ENCODE results near the gene SLC25A15. TPM values are rescaled to one million over a fixed set of nuclear protein-coding genes. Genes with fewer than 3 reads are reported as not detected.
A peak's percentile ranks its signal among the peaks of the same experiment; 100 is the strongest.

SLC25A15 gene
- 3.2 TPM for total RNA-seq

GRCh38 chr13:40789275-40790153, at the start of gene SLC25A15:
SLC25A15 (plus strand) TSS chr13:40789611; CDS start chr13:40793227, 3,616 bp downstream.
- DNase-seq (ENCODE audit: low spot score) (peak; percentile 81), ATAC-seq (peak; percentile 87)
- intact Hi-C loops (cut with DNase I), result no loop called here

DNA sequence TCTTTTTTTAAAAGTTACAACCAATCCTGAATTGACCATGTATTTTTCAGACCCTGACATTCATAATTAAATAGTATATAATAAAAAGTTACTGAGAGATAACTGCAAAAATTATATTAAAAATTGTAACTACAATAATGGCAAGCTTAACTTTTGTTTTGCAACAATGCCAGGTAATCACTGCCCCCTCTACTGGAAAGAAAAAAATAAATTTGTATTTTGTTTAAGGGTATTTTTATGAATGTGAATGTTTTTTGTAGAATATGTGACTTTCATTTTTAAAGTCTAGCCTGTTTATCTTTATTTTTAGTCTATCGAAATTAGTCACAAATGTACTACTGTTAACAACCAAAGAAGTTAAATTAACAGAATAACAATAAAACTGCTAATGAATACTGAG, 40.1 kb upstream of the SLC25A15 start:
- intact Hi-C loops (cut with DNase I), result no loop called here
- DNase-seq (ENCODE audit: low spot score) (no peak), ATAC-seq (no peak)

DNA sequence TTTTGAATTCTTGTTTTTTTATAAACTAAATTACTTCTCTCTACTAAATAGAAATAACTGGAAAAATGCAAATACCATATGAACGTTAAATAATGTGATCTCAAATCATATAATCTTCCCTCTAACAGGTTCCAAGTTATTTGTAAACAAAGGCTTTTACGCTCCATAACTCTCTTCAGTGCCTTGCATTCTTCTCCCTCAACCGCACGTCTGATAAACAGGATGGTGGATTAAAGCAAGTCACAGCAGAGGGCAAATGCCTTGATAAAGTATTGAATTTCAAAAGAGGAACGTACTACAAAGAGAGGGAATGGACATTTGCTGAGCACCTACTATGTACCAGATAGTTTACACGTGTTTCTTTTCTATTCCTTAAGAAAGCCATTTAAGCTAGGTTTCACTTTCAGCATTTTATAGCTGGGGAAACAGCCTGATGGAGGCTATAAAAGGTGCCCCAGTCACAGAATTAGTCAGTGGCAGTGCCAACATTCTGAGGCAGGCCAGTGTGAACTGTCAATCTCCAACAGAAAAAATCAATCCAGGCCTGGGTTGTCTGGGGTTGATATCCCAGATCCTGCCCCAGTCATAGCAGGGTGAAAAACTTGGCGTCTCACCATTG, 34.2 kb upstream of the SLC25A15 start:
- ATAC-seq, result no peak
- intact Hi-C loops (cut with DNase I), result no loop called here
- DNase-seq (ENCODE audit: low spot score), result no peak

GRCh38 chr13:40756042-40756441, 33.4 kb upstream of the SLC25A15 start:
- DNase-seq (ENCODE audit: low spot score), result no peak
- intact Hi-C loops (cut with DNase I), result no loop called here
- ATAC-seq, result no peak

DNA sequence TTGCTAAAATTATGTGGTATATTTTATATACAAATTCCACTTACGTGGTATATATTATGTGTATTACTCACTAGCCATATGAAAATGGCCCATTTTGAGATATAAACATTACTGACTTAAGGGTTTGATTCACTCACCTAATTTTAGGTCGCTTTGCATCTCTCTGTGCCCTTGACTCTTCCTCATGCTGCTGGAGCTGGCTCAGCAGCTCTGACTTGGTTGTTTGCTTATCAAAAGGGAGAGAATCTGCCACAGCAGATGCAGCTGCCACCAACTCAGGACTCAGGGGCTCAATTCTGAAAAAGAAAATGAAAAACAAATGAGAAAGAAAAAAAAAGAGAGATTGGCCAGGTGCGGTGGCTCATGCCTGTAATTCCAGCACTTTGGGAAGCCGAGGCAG, 30.6 kb upstream of the SLC25A15 start:
- ATAC-seq, result no peak
- intact Hi-C loops (cut with DNase I), result no loop called here
- DNase-seq (ENCODE audit: low spot score), result no peak

- no peak for ATAC-seq
- DNase-seq (ENCODE audit: low spot score), result no peak
- intact Hi-C loops (cut with DNase I), result no loop called here
Observed at GRCh38 chr13:40762849-40763248, 26.6 kb upstream of the SLC25A15 start.

- DNase-seq (ENCODE audit: low spot score), result no peak
- no peak for ATAC-seq
- intact Hi-C loops (cut with DNase I), result no loop called here
Observed at GRCh38 chr13:40764587-40765403, 24.6 kb upstream of the SLC25A15 start.

DNA sequence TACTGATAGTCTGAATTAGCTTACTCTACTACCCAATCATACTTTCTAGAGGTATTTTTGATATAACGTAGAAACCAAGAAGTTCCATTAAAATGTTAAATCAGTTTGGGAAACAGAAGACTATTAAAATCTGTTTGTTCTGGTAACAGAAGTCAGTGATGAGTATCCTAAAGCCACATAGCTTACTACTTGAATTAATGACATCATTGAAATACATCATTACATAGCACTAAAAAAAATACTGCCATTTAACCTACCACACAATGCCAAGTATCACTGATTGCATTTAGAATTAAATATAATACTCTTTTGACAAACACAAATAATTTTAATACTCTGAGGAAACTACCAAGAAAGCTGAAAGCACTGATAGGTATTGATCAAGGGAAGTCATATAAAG, 23.8 kb upstream of the SLC25A15 start:
- intact Hi-C loops (cut with DNase I), result no loop called here
- DNase-seq (ENCODE audit: low spot score) (no peak), ATAC-seq (no peak)

DNA sequence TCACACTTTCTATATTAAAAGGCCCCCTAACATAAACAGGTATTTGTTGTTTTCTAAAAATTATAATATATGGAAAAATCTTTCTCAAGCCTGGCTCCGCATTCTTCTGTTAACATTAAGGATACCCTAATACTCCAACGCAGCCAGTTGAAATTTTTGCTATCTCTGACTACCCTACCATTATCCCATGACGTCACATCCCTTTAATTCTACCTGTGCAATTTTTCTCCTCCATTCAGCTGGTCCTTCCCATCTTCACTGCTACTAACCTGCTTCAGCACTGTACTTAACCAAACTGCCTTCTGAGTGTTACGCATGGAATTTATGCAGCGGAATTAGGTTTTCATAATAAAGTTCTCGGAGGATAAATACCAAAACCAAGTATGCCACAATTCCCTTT, 19.4 kb upstream of the SLC25A15 start:
- DNase-seq (ENCODE audit: low spot score), result no peak
- ATAC-seq, result no peak
- intact Hi-C loops (cut with DNase I), result loop anchor here (10.0 kb wide), 1 partner anchor 295 kb away; the partner anchor contains the start of gene WBP4

GRCh38 chr13:40770609-40770933, 18.8 kb upstream of the SLC25A15 start:
- intact Hi-C loops (cut with DNase I), result loop anchor here (10.0 kb wide), 1 partner anchor 294 kb away; the partner anchor contains the start of gene WBP4
- DNase-seq (ENCODE audit: low spot score), result no peak
- no peak for ATAC-seq

- intact Hi-C loops (cut with DNase I), result loop anchor here (10.0 kb wide), 1 partner anchor 294 kb away; the partner anchor contains the start of gene WBP4
- peak; percentile 95 for DNase-seq (ENCODE audit: low spot score)
Observed at GRCh38 chr13:40770934-40771618, 18.3 kb upstream of the SLC25A15 start, which contains the start of gene MRPS31. MRPS31 (minus strand) TSS chr13:40771190; CDS start chr13:40771136, 54 bp downstream.

GRCh38 chr13:40772765-40773473, 16.5 kb upstream of the SLC25A15 start:
- intact Hi-C loops (cut with DNase I), result loop anchor here (10.0 kb wide), 1 partner anchor 292 kb away; the partner anchor contains the start of gene WBP4
- ATAC-seq (no peak), DNase-seq (ENCODE audit: low spot score) (no peak)

More at GRCh38 chr13:40770934-40771618, 18.3 kb upstream of the SLC25A15 start, which contains the start of gene MRPS31:
- ATAC-seq, result peak; percentile 99

DNA sequence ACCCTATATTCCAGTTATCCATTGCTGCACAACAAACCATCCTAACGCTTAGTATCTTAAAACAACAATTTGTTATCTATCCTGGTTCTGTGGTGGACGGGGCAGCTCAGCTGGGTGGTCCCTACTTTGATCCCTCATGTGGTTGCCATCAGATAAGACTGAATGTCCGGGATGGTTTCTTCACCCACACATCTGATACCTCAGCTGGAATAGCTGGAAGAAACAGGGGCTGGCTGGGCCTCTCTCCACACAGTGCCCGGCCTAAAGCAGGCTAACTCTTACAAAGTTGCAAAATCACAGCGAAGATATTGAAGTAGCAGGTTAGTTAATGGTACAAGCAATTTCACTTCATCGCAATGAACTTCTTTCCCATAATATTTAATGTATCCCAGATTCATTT, 14.7 kb upstream of the SLC25A15 start:
- no peak for DNase-seq (ENCODE audit: low spot score)
- no peak for ATAC-seq
- intact Hi-C loops (cut with DNase I), result loop anchor here (10.0 kb wide), 1 partner anchor 290 kb away; the partner anchor contains the start of gene WBP4

DNA sequence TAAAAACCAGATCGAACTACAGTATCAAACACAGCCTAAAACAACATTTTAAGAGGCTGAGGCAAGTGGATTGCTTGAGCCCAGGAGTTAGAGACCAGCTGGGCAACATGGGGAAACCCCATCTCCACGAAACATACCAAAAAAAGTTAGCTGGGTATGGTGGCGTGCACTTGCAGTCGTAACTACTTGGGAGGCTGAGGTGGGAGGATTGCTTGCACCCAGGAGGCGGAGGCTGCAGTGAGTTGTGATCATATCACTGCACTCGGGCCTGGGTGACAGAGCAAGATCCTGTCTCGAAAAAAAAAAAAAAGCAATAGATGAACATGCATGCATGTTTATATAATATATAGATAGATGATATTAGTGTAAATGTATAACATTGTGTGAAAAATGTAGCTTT, 13.2 kb upstream of the SLC25A15 start:
- DNase-seq (ENCODE audit: low spot score) (no peak), ATAC-seq (no peak)
- intact Hi-C loops (cut with DNase I), result loop anchor here (10.0 kb wide), 1 partner anchor 289 kb away; the partner anchor contains the start of gene WBP4

- intact Hi-C loops (cut with DNase I), result loop anchor here (10.0 kb wide), 1 partner anchor 288 kb away; the partner anchor contains the start of gene WBP4
- ATAC-seq, result peak; percentile 34
- no peak for DNase-seq (ENCODE audit: low spot score)
Observed at GRCh38 chr13:40776681-40777165, 12.7 kb upstream of the SLC25A15 start.

DNA sequence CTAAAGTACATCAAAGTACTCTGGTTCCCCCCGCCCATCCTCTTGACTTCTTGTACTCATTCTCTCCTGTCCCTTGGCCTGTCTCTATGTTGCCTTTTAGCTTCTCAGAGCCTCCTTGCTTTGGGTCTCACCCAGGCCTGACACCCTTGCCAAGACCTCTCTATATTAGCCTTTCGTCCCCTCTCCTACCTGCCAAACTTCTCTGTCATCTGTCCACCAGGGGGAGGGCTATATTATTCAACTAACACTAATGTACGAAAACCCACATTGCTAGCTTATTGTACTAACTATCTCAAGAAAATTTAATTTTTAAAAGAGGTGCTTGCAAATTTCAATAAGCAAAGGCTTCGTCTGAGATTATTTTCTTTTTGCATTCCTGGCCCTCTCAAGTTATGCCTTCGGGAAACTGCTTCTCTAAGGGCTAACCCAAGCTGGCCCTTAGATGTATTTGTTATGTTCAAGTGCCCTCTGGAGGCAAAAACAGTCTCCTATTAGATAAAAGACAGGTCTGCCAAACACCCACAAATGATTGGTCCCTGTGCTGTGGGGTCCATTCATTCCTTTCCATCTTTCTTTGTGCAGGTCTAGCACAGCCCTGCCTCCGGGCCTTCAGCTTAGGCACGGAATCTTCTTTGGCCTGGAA, 12.1 kb upstream of the SLC25A15 start:
- intact Hi-C loops (cut with DNase I), result loop anchor here (10.0 kb wide), 1 partner anchor 288 kb away; the partner anchor contains the start of gene WBP4
- no peak for DNase-seq (ENCODE audit: low spot score)

DNA sequence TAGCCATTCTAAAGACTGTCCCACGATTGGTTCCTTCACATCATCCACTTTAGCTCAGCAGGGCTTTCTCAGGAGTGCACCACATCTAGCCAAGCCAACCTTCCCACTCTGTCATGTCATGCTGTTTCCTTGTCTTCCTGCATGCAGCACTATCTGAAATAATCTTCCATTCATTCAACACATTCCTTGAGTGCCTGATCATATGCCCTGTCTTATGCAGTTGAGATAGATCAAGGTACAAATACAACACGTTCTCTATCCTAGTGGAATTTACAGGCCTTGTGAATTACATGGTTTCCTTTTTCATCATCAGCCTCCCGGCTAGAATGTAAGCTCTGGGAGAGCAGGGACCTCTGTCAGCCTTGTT, 11.6 kb upstream of the SLC25A15 start:
- ATAC-seq (no peak), DNase-seq (ENCODE audit: low spot score) (no peak)
- intact Hi-C loops (cut with DNase I), result loop anchor here (10.0 kb wide), 1 partner anchor 287 kb away; the partner anchor contains the start of gene WBP4

More for the DNA sequence above, 12.1 kb upstream of the SLC25A15 start:
- peak; percentile 83 for ATAC-seq

Measured in sciatic nerve (tissue), 2 donors.